ENCODE data around the gene CREBZF. TPM values are rescaled to one million over a fixed set of nuclear protein-coding genes. Genes with fewer than 3 reads are reported as not detected.

CREBZF gene
- total RNA-seq, 1 experiment from 2014 or later: 31.0 TPM

- intact Hi-C loops (cut with micrococcal nuclease; ENCODE audit: unreplicated experiment): no loop called here
- CTCF ChIA-PET: no interaction called here
- Mint-ChIP-seq H3K27ac (ENCODE audit: unreplicated experiment) (no peak overlapping the region), H3K9me3 (ENCODE audit: low read depth, unreplicated experiment) (no peaks in the 10 kb centered on the region), H3K27me3 (ENCODE audit: unreplicated experiment) (no peaks in the 10 kb centered on the region), H3K4me1 (ENCODE audit: low read depth, unreplicated experiment) (peaks cover 11% of the 10 kb centered on the region), H3K4me3 (ENCODE audit: low read depth, unreplicated experiment) (no peak overlapping the region), H3K36me3 (ENCODE audit: insufficient read depth, unreplicated experiment) (peaks cover 20% of the 10 kb centered on the region)
- no peak for DNase-seq
- TF ChIP-seq CTCF (IDR thresholded peaks at IDR 0.05; ENCODE audit: unreplicated experiment): no peak
- no TSS peak for BruUV-seq (replicated peaks)
These were observed 13.8 kb downstream of the CREBZF start for GRCh38 chr11:85651118-85651517.

GRCh38 chr11:85647604-85648299, 17.2 kb downstream of the CREBZF start, which contains the start of gene TMEM126A:
Gene TMEM126A (plus strand): TSS chr11:85647967. CDS start chr11:85650256, 2,289 bp downstream.
- Mint-ChIP-seq H3K27me3 (ENCODE audit: unreplicated experiment) (no peaks in the 10 kb centered on the region), H3K36me3 (ENCODE audit: insufficient read depth, unreplicated experiment) (peaks cover 20% of the 10 kb centered on the region), H3K9me3 (ENCODE audit: low read depth, unreplicated experiment) (no peaks in the 10 kb centered on the region), H3K27ac (ENCODE audit: unreplicated experiment) (peak within 1 kb of the TSS; percentile 88), H3K4me1 (ENCODE audit: low read depth, unreplicated experiment) (no peaks in the 10 kb centered on the region), H3K4me3 (ENCODE audit: low read depth, unreplicated experiment) (peak within 1 kb of the TSS; percentile 85)
- CTCF ChIA-PET: interaction anchor here (0.7 kb wide), 2 partner anchors 11 to 25 kb away, joined by 4 read pairs; no protein-coding TSS in a partner anchor
- TF ChIP-seq CTCF (IDR thresholded peaks at IDR 0.05; ENCODE audit: unreplicated experiment): no peak
- intact Hi-C loops (cut with micrococcal nuclease; ENCODE audit: unreplicated experiment): loop anchor here (5.0 kb wide), 1 partner anchor 50 kb away; no protein-coding TSS in a partner anchor
- no TSS peak for BruUV-seq (replicated peaks)
- peak; percentile 89 for DNase-seq

GRCh38 chr11:85647078-85647477, 17.9 kb downstream of the CREBZF start:
- H3K4me3 Mint-ChIP-seq (ENCODE audit: low read depth, unreplicated experiment): peak overlapping the region; percentile 85
- CTCF ChIA-PET: interaction anchor here (0.7 kb wide), 2 partner anchors 10 to 694 kb away, joined by 3 to 4 read pairs; no protein-coding TSS in a partner anchor
- no peak for DNase-seq
- no peak for TF ChIP-seq CTCF (IDR thresholded peaks at IDR 0.05; ENCODE audit: unreplicated experiment)
- H3K9me3 Mint-ChIP-seq (ENCODE audit: low read depth, unreplicated experiment): no peaks in the 10 kb centered on the region
- peaks cover 20% of the 10 kb centered on the region for H3K36me3 Mint-ChIP-seq (ENCODE audit: insufficient read depth, unreplicated experiment)
- intact Hi-C loops (cut with micrococcal nuclease; ENCODE audit: unreplicated experiment): loop anchor here (5.0 kb wide), 1 partner anchor 50 kb away; no protein-coding TSS in a partner anchor
- H3K4me1 Mint-ChIP-seq (ENCODE audit: low read depth, unreplicated experiment): no peaks in the 10 kb centered on the region
- no TSS peak for BruUV-seq (replicated peaks)
- no peaks in the 10 kb centered on the region for H3K27me3 Mint-ChIP-seq (ENCODE audit: unreplicated experiment)
- H3K27ac Mint-ChIP-seq (ENCODE audit: unreplicated experiment): peak overlapping the region; percentile 88

GRCh38 chr11:85643191-85643614, 21.7 kb downstream of the CREBZF start:
- H3K27ac Mint-ChIP-seq (ENCODE audit: unreplicated experiment): no peak overlapping the region
- H3K4me1 Mint-ChIP-seq (ENCODE audit: low read depth, unreplicated experiment): no peaks in the 10 kb centered on the region
- DNase-seq: no peak
- no peaks in the 10 kb centered on the region for H3K27me3 Mint-ChIP-seq (ENCODE audit: unreplicated experiment)
- H3K9me3 Mint-ChIP-seq (ENCODE audit: low read depth, unreplicated experiment): no peaks in the 10 kb centered on the region
- TF ChIP-seq CTCF (IDR thresholded peaks at IDR 0.05; ENCODE audit: unreplicated experiment): no peak
- H3K4me3 Mint-ChIP-seq (ENCODE audit: low read depth, unreplicated experiment): no peak overlapping the region
- no TSS peak for BruUV-seq (replicated peaks)
- peaks cover 14% of the 10 kb centered on the region for H3K36me3 Mint-ChIP-seq (ENCODE audit: insufficient read depth, unreplicated experiment)
- intact Hi-C loops (cut with micrococcal nuclease; ENCODE audit: unreplicated experiment): no loop called here
- CTCF ChIA-PET: no interaction called here
